NB4 (cell line): Measurements from ENCODE around the gene PCARE.

Source experiments
- CTCF ChIP-seq: IDR thresholded peaks from one replicate; pipeline ENCODE4 v1.5.1; 2012; ENCODE audit warnings: low read depth, low read length
- MAX ChIP-seq: IDR thresholded peaks from 2 replicates; pipeline ENCODE4 v1.6.1; 2011; ENCODE audit warnings: low read depth, low read length
- POLR2A ChIP-seq: IDR thresholded peaks from 2 replicates; pipeline ENCODE4 v1.6.1; 2011; ENCODE audit warnings: mild to moderate bottlenecking; ENCODE audit not compliant: insufficient read length; ENCODE audit errors: extremely low read depth

GRCh38 chr2:29056452-29056851 is 17.9 kb downstream of the PCARE start:
- TF ChIP-seq CTCF: no peak
- TF ChIP-seq POLR2A: no peak
- no peak for TF ChIP-seq MAX
